Right lobe of liver (tissue), 4 donors: ENCODE results near the gene C12orf56.
"Not testable (repeated sequence)": the region's sequence is repeated elsewhere in the genome, so short reads cannot be mapped to it uniquely, and the experiment has no call there.

Source experiments
- POLR2A ChIP-seq: fragments of 450-650 bp; IDR thresholded peaks from one replicate; pipeline ENCODE4 v1.6.1; 2017; ENCODE audit warnings: antibody characterized with exemption, mild to moderate bottlenecking
- TF ChIP-seq, protein P1 (sequence below), 4 donors: fragments of 200-600 bp in 3 of 4; fragments of 450-650 bp in 1 of 4; IDR thresholded peaks; one replicate each; pipeline versions ENCODE4 v1.5.1 to v1.8.0; 2016 to 2022; ENCODE audit warnings: antibody characterized with exemption in 4 of 4, mild to moderate bottlenecking in 2 of 4
- donor health status: DM: no; HTN: no; CAD: no.
- donor health status: DM: no; HTN: no; CAD: no.
- donor health status: DM: no; HTN: yes; CAD: no.

DNA sequence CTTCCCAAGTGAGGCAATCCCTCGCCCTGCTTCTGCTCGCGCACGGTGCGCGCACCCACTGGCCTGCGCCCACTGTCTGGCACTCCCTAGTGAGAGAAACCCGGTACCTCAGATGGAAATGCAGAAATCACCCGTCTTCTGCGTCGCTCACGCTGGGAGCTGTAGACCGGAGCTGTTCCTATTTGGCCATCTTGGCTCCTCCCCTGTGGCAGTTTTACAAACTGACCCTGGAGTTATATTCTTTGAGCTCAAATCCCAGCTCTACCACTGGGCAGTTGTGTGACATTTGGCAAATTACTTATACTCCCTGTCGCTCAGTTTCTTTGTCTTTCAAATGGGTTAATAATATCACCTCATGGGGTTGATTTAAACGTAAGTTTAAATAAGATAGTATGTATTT lies 97.4 kb downstream of the C12orf56 start:
- TF ChIP-seq, protein P1, sequence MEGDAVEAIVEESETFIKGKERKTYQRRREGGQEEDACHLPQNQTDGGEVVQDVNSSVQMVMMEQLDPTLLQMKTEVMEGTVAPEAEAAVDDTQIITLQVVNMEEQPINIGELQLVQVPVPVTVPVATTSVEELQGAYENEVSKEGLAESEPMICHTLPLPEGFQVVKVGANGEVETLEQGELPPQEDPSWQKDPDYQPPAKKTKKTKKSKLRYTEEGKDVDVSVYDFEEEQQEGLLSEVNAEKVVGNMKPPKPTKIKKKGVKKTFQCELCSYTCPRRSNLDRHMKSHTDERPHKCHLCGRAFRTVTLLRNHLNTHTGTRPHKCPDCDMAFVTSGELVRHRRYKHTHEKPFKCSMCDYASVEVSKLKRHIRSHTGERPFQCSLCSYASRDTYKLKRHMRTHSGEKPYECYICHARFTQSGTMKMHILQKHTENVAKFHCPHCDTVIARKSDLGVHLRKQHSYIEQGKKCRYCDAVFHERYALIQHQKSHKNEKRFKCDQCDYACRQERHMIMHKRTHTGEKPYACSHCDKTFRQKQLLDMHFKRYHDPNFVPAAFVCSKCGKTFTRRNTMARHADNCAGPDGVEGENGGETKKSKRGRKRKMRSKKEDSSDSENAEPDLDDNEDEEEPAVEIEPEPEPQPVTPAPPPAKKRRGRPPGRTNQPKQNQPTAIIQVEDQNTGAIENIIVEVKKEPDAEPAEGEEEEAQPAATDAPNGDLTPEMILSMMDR (IDR thresholded peaks at IDR 0.05), result not testable (repeated sequence)
- TF ChIP-seq POLR2A, result not testable (repeated sequence)
